GM12891 (cell line): Measurements from ENCODE around the gene MARK3.

Source experiments
- DNase-seq: peaks from one replicate; pipeline ENCODE4 v3.0.0; 2011; ENCODE audit warnings: low spot score; ENCODE audit not compliant: insufficient read length
- FAIRE-seq: peaks from 2 replicates; lab custom pipeline; 2011; peaks lifted over from hg19 to GRCh38; lab: Jason Lieb, UNC
- PAX5 ChIP-seq: IDR thresholded peaks from 2 replicates; pipeline ENCODE4 v1.6.1; 2011; ENCODE audit warnings: low read length, moderate library complexity, mild to moderate bottlenecking; ENCODE audit not compliant: insufficient read depth, severe bottlenecking
- POLR2A ChIP-seq: IDR thresholded peaks from 2 replicates; pipeline ENCODE4 v1.6.1; 2011; ENCODE audit warnings: low read depth, low read length, control low read depth
- POLR2AphosphoS5 ChIP-seq: IDR thresholded peaks from 2 replicates; pipeline ENCODE4 v1.6.1; 2011; ENCODE audit warnings: low read depth, low read length, control low read depth
- POU2F2 ChIP-seq: IDR thresholded peaks from 2 replicates; pipeline ENCODE4 v1.6.1; 2011; ENCODE audit warnings: low read depth, mild to moderate bottlenecking, control low read depth, low read length, moderate library complexity
- SPI1 ChIP-seq: IDR thresholded peaks from 2 replicates; pipeline ENCODE4 v1.6.1; 2011; ENCODE audit warnings: low read depth, low read length, control low read depth
- TAF1 ChIP-seq: IDR thresholded peaks from 2 replicates; pipeline ENCODE4 v1.6.1; 2011; ENCODE audit warnings: low read depth, low read length, control low read depth

MARK3 gene

GRCh38 chr14:103549361-103550311, 164.4 kb downstream of the MARK3 start:
- FAIRE-seq, result no peak
- no peak for DNase-seq
- no peak for TF ChIP-seq TAF1
- TF ChIP-seq PAX5, result no peak
- TF ChIP-seq POLR2AphosphoS5, result no peak
- TF ChIP-seq POU2F2, result no peak
- no peak for TF ChIP-seq POLR2A
- TF ChIP-seq SPI1, result no peak

- FAIRE-seq, result no peak
- no peak for DNase-seq
- TF ChIP-seq TAF1 (no peak), SPI1 (no peak), POU2F2 (no peak)
Observed at GRCh38 chr14:103550451-103551337, 165.5 kb downstream of the MARK3 start.

- TF ChIP-seq PAX5 (no peak), POU2F2 (no peak), POLR2A (no peak), POLR2AphosphoS5 (no peak), TAF1 (no peak), SPI1 (no peak)
- FAIRE-seq, result no peak
- no peak for DNase-seq
Observed at GRCh38 chr14:103551338-103551762, 166.1 kb downstream of the MARK3 start.

GRCh38 chr14:103552011-103552845, 167.0 kb downstream of the MARK3 start:
- no peak for TF ChIP-seq POLR2AphosphoS5
- TF ChIP-seq POU2F2, result no peak
- no peak for TF ChIP-seq POLR2A
- TF ChIP-seq PAX5, result no peak
- TF ChIP-seq SPI1, result no peak
- TF ChIP-seq TAF1, result no peak
- FAIRE-seq (no peak), DNase-seq (no peak)

GRCh38 chr14:103552846-103553210, 167.6 kb downstream of the MARK3 start:
- TF ChIP-seq POU2F2 (no peak), POLR2AphosphoS5 (no peak), PAX5 (no peak), SPI1 (no peak), POLR2A (no peak), TAF1 (no peak)
- FAIRE-seq (no peak), DNase-seq (no peak)
